ENCODE data around the gene SDCCAG8. TPM values are rescaled to one million over a fixed set of nuclear protein-coding genes. Genes with fewer than 3 reads are reported as not detected.
A peak's percentile ranks its signal among the peaks of the same experiment; 100 is the strongest.

SDCCAG8 gene
- total RNA-seq, 1 experiment from 2014 or later = 36.6 TPM

DNA sequence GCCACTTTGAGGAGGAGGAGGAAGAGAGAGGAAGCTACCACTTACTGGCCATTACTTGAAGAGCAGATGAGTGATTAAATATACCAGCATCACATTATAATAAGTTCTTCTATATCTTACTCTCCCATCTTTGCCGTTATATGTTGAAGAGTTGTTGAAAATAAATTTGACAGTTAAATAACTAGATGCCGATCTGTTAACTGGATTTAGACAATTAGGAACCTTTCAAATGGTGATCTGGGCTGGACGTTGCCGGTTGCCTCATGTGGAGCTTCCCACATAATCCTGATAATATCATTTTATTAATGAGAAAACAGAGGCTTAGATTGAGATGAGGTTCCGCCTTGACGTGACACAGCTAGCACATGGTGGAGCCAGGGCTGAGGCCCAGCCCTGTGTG, 147.0 kb downstream of the SDCCAG8 start:
- Histone ChIP-seq H3K9me3 (ENCODE audit: low read length) (no peaks in the 10 kb centered on the region), H3K9ac (ENCODE audit: low read length) (no peak overlapping the region), H3K4me2 (ENCODE audit: low read depth, low read length, poor library complexity, severe bottlenecking) (no peak overlapping the region), H3K9me2 (replicated peaks; ENCODE audit: insufficient read depth, low read length) (no peaks in the 10 kb centered on the region), H3K79me2 (ENCODE audit: low read length) (no peaks in the 10 kb centered on the region), H3K27me3 (ENCODE audit: low read length) (no peaks in the 10 kb centered on the region), H4K20me1 (ENCODE audit: insufficient read depth, low read depth, low read length) (no peaks in the 10 kb centered on the region), H2AFZ (ENCODE audit: low read length) (no peak overlapping the region), H3K4me3 (ENCODE audit: low read length) (no peak overlapping the region), H3K27ac (ENCODE audit: low read length) (no peak overlapping the region), H3K4me1 (ENCODE audit: low read length) (no peaks in the 10 kb centered on the region), H3K36me3 (ENCODE audit: insufficient read depth, low read length) (no peaks in the 10 kb centered on the region)
- DNase-seq = no peak

DNA sequence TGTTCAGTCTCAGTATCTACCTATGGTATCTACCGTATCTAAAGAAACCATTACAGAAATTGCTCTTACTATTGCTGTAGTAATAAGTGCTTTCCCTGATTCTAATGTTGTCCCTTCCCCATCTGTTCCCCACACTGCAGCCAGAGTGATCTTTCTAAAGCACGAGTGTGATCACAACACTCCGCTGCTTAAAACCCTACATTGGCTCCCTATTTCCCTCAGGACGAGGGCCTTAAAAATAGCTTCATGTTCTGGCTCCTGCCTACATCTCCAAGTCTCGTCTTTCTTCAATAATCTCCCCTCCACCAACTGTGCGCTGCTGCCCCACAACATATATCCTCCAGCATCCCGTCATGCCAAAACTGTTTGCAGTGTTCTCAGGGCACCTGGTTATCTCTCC, 150.6 kb downstream of the SDCCAG8 start:
- no peaks in the 10 kb centered on the region for H3K27me3 ChIP-seq (ENCODE audit: low read length)
- H3K9me2 ChIP-seq (replicated peaks; ENCODE audit: insufficient read depth, low read length) = no peaks in the 10 kb centered on the region
- H2AFZ ChIP-seq (ENCODE audit: low read length) = no peak overlapping the region
- no peak overlapping the region for H3K9ac ChIP-seq (ENCODE audit: low read length)
- H3K36me3 ChIP-seq (ENCODE audit: insufficient read depth, low read length) = no peaks in the 10 kb centered on the region
- H3K27ac ChIP-seq (ENCODE audit: low read length) = no peak overlapping the region
- no peak overlapping the region for H3K4me3 ChIP-seq (ENCODE audit: low read length)
- H3K79me2 ChIP-seq (ENCODE audit: low read length) = no peaks in the 10 kb centered on the region
- peak; percentile 29 for DNase-seq
- no peaks in the 10 kb centered on the region for H4K20me1 ChIP-seq (ENCODE audit: insufficient read depth, low read depth, low read length)
- H3K9me3 ChIP-seq (ENCODE audit: low read length) = no peaks in the 10 kb centered on the region
- no peak overlapping the region for H3K4me2 ChIP-seq (ENCODE audit: low read depth, low read length, poor library complexity, severe bottlenecking)
- no peaks in the 10 kb centered on the region for H3K4me1 ChIP-seq (ENCODE audit: low read length)

GRCh38 chr1:243407284-243408018, 151.6 kb downstream of the SDCCAG8 start:
- Histone ChIP-seq H3K9me2 (replicated peaks; ENCODE audit: insufficient read depth, low read length) (no peaks in the 10 kb centered on the region), H3K79me2 (ENCODE audit: low read length) (no peaks in the 10 kb centered on the region), H3K9me3 (ENCODE audit: low read length) (no peaks in the 10 kb centered on the region), H4K20me1 (ENCODE audit: insufficient read depth, low read depth, low read length) (no peaks in the 10 kb centered on the region), H3K4me3 (ENCODE audit: low read length) (no peak overlapping the region), H3K27ac (ENCODE audit: low read length) (no peak overlapping the region), H3K36me3 (ENCODE audit: insufficient read depth, low read length) (no peaks in the 10 kb centered on the region), H3K4me2 (ENCODE audit: low read depth, low read length, poor library complexity, severe bottlenecking) (no peak overlapping the region), H3K9ac (ENCODE audit: low read length) (no peak overlapping the region), H2AFZ (ENCODE audit: low read length) (no peak overlapping the region), H3K4me1 (ENCODE audit: low read length) (no peaks in the 10 kb centered on the region), H3K27me3 (ENCODE audit: low read length) (no peaks in the 10 kb centered on the region)
- DNase-seq = no peak

DNA sequence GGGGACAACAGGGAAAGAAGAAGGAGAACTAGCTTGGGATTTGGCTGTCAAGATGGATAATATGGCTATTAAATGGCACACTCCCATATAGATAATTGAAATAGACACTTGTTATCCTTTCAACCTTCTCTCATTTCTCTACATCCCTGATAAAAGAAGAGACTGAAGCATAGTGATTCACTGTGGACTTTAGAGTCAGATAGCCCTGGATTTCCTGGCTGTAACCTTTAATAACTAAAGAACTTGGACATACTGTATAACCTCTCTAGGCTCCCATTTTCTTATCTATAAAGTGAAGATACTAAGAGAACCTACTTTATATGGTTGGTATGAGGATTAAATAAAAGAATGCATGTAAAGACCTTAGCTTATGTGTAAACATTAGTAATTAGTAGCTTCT, 152.6 kb downstream of the SDCCAG8 start:
- Histone ChIP-seq H3K79me2 (ENCODE audit: low read length) (no peaks in the 10 kb centered on the region), H3K4me2 (ENCODE audit: low read depth, low read length, poor library complexity, severe bottlenecking) (no peak overlapping the region), H2AFZ (ENCODE audit: low read length) (no peak overlapping the region), H3K9me3 (ENCODE audit: low read length) (no peaks in the 10 kb centered on the region), H3K27me3 (ENCODE audit: low read length) (no peaks in the 10 kb centered on the region), H3K9ac (ENCODE audit: low read length) (no peak overlapping the region), H3K4me3 (ENCODE audit: low read length) (no peak overlapping the region), H4K20me1 (ENCODE audit: insufficient read depth, low read depth, low read length) (no peaks in the 10 kb centered on the region), H3K27ac (ENCODE audit: low read length) (no peak overlapping the region), H3K4me1 (ENCODE audit: low read length) (no peaks in the 10 kb centered on the region), H3K36me3 (ENCODE audit: insufficient read depth, low read length) (no peaks in the 10 kb centered on the region), H3K9me2 (replicated peaks; ENCODE audit: insufficient read depth, low read length) (no peaks in the 10 kb centered on the region)
- DNase-seq = peak; percentile 19

DNA sequence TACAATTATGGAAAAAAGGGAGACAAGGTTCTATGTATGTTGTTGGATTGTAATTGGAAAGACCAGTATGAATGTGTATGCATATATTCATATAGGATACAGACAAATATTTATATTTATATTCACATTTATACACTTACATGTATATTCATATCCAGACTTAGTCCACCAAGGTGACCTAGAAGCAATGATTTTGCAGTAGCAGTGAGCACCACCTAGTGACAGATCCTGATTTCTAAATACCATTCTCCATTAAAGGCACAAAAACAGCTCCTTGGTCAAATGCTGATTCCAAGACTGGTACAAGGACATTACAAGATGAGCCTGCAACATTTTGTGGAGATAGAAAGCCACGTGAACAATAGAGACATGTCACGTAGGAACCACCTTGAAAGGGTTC, 153.4 kb downstream of the SDCCAG8 start:
- H4K20me1 ChIP-seq (ENCODE audit: insufficient read depth, low read depth, low read length) = no peaks in the 10 kb centered on the region
- no peak overlapping the region for H2AFZ ChIP-seq (ENCODE audit: low read length)
- H3K27me3 ChIP-seq (ENCODE audit: low read length) = no peaks in the 10 kb centered on the region
- no peaks in the 10 kb centered on the region for H3K79me2 ChIP-seq (ENCODE audit: low read length)
- no peak overlapping the region for H3K9ac ChIP-seq (ENCODE audit: low read length)
- DNase-seq = peak; percentile 66
- H3K4me1 ChIP-seq (ENCODE audit: low read length) = no peaks in the 10 kb centered on the region
- no peaks in the 10 kb centered on the region for H3K9me3 ChIP-seq (ENCODE audit: low read length)
- H3K27ac ChIP-seq (ENCODE audit: low read length) = no peak overlapping the region
- H3K36me3 ChIP-seq (ENCODE audit: insufficient read depth, low read length) = no peaks in the 10 kb centered on the region
- no peak overlapping the region for H3K4me3 ChIP-seq (ENCODE audit: low read length)
- H3K9me2 ChIP-seq (replicated peaks; ENCODE audit: insufficient read depth, low read length) = no peaks in the 10 kb centered on the region
- no peak overlapping the region for H3K4me2 ChIP-seq (ENCODE audit: low read depth, low read length, poor library complexity, severe bottlenecking)

DNA sequence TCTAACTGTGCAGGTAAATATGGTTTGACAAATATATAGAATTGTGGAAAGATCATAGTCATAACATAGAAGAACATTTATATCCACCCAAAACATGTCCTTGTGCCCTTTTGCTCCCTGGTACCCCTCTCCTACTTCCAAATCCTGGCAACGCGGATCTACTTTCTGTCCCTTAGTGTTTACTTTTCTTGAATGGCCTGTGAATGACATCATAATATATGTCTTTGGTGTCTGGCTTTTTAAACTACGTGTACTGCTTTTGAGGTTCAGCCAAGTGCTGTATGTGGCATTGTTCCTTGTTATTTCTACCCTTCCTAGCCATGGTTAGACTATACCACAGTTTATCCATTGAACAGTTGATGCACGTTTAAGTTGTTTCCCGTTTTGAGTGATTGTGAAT, 155.6 kb downstream of the SDCCAG8 start:
- Histone ChIP-seq H3K9me3 (ENCODE audit: low read length) (no peaks in the 10 kb centered on the region), H2AFZ (ENCODE audit: low read length) (no peak overlapping the region), H3K9ac (ENCODE audit: low read length) (no peak overlapping the region), H3K4me2 (ENCODE audit: low read depth, low read length, poor library complexity, severe bottlenecking) (no peak overlapping the region), H3K4me1 (ENCODE audit: low read length) (peaks cover 6% of the 10 kb centered on the region), H3K27me3 (ENCODE audit: low read length) (no peaks in the 10 kb centered on the region), H3K79me2 (ENCODE audit: low read length) (no peaks in the 10 kb centered on the region), H3K36me3 (ENCODE audit: insufficient read depth, low read length) (no peaks in the 10 kb centered on the region), H3K27ac (ENCODE audit: low read length) (no peak overlapping the region), H4K20me1 (ENCODE audit: insufficient read depth, low read depth, low read length) (no peaks in the 10 kb centered on the region), H3K9me2 (replicated peaks; ENCODE audit: insufficient read depth, low read length) (no peaks in the 10 kb centered on the region), H3K4me3 (ENCODE audit: low read length) (no peak overlapping the region)
- DNase-seq = no peak

DNA sequence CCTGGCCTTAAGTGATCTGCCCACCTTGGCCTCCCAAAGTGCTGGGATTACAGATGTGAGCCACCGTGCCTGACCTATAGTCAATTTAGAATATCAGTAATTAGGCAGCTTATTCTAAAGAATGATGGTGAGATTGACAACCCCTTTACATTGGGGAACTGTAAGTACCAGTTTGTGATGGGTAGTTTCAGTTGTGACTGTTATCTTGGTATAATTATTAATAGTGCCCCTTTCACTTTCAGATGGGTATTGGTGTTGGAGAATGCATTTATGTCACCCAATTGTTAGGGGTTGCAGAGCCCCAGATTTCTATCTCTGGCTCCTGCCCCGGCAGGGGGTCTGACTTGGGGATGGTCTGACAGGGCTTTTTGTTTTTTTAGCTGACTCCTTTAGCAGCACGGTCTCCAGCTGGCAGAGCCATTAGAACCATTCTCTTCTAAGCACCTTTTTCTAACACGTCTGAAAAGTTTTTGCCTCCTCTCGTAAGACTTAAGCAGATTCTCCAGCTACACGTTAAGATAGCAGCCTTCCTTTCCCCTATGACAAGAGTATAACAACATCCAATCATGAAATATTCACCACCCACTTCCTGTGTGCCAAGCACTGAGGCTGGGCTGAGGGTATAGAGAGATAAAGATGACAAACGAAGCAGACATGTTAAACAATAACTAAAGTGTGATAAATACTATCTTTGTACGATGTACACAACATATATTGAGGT, 157.8 kb downstream of the SDCCAG8 start:
- Histone ChIP-seq H3K27me3 (ENCODE audit: low read length) (no peaks in the 10 kb centered on the region), H3K4me3 (ENCODE audit: low read length) (no peak overlapping the region), H4K20me1 (ENCODE audit: insufficient read depth, low read depth, low read length) (no peaks in the 10 kb centered on the region), H3K4me1 (ENCODE audit: low read length) (peaks cover 9% of the 10 kb centered on the region), H3K9me2 (replicated peaks; ENCODE audit: insufficient read depth, low read length) (no peaks in the 10 kb centered on the region), H3K36me3 (ENCODE audit: insufficient read depth, low read length) (no peaks in the 10 kb centered on the region), H3K27ac (ENCODE audit: low read length) (no peak overlapping the region), H3K9ac (ENCODE audit: low read length) (no peak overlapping the region), H3K9me3 (ENCODE audit: low read length) (no peaks in the 10 kb centered on the region), H3K4me2 (ENCODE audit: low read depth, low read length, poor library complexity, severe bottlenecking) (no peak overlapping the region), H2AFZ (ENCODE audit: low read length) (no peak overlapping the region), H3K79me2 (ENCODE audit: low read length) (no peaks in the 10 kb centered on the region)
- no peak for DNase-seq

DNA sequence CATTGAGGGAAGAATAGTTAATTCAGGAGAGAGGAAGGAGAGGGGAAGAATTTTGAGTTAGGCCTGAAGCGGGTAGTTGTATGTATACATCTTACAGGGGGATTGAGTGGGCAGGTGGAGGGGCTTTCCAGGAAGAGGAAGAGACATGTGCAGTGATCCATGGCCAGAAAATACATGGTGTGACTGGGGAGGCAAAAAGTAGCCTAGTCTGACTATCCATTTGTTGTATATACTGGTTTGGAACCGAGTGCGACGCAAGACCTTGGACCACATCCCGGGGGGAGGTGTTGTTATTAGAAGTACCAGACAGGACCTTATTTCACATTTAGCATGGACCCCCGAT, 158.3 kb downstream of the SDCCAG8 start:
- Histone ChIP-seq H2AFZ (ENCODE audit: low read length) (no peak overlapping the region), H4K20me1 (ENCODE audit: insufficient read depth, low read depth, low read length) (no peaks in the 10 kb centered on the region), H3K9ac (ENCODE audit: low read length) (no peak overlapping the region), H3K4me2 (ENCODE audit: low read depth, low read length, poor library complexity, severe bottlenecking) (no peak overlapping the region), H3K4me3 (ENCODE audit: low read length) (no peak overlapping the region), H3K9me3 (ENCODE audit: low read length) (no peaks in the 10 kb centered on the region), H3K4me1 (ENCODE audit: low read length) (peaks cover 9% of the 10 kb centered on the region), H3K27me3 (ENCODE audit: low read length) (no peaks in the 10 kb centered on the region), H3K36me3 (ENCODE audit: insufficient read depth, low read length) (no peaks in the 10 kb centered on the region), H3K9me2 (replicated peaks; ENCODE audit: insufficient read depth, low read length) (no peaks in the 10 kb centered on the region), H3K27ac (ENCODE audit: low read length) (no peak overlapping the region), H3K79me2 (ENCODE audit: low read length) (no peaks in the 10 kb centered on the region)
- DNase-seq = no peak

All from Karpas-422 (cell line).